ENCODE results near the gene SETBP1.

SETBP1 gene

DNA sequence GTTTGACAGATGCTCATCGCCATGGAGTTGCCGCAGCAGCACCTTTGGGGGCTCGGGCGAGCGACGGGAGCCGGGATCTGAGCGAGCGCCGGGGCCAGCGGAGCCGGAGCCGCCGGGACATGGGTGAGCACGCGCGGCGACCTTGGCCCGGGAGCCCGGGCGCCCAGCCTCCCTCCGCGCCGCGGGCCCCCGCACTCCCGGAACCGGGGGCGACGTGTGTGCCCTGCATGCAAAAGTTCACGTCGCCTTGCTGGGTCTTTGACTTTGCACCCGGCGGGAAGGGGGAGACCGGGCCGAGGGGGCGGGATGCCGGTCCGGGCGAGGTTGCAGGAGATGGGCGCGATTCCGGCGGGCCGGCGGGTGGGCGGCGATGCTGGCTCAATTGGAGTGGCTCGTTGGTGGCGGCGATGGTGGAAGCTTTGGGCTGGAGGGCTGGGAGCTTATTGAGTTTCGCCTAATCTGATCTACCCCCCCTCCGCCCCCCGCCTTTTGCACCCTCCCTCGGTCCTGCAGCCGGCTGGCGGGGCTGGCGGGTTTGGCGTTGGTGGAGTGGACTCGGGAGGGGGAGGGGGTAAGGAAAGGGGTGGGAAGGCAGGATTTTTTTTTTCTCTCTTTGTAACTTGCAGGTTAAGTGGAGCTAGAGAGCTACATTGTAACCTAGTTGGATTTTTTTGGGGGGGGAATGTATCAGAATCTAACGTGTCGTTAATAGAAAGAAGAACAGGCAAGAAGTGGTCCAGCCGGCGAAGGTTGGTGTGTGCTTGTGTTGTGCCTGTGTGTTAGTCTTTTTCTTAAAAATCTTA lies at the start of gene SETBP1:
TSS of gene SETBP1 (plus strand) at position 616 of the 803 bp plus-strand sequence. CDS start 20,459 bp downstream, outside the sequence.
- peak; percentile 57 for DNase-seq (ENCODE audit: low spot score)

DNA sequence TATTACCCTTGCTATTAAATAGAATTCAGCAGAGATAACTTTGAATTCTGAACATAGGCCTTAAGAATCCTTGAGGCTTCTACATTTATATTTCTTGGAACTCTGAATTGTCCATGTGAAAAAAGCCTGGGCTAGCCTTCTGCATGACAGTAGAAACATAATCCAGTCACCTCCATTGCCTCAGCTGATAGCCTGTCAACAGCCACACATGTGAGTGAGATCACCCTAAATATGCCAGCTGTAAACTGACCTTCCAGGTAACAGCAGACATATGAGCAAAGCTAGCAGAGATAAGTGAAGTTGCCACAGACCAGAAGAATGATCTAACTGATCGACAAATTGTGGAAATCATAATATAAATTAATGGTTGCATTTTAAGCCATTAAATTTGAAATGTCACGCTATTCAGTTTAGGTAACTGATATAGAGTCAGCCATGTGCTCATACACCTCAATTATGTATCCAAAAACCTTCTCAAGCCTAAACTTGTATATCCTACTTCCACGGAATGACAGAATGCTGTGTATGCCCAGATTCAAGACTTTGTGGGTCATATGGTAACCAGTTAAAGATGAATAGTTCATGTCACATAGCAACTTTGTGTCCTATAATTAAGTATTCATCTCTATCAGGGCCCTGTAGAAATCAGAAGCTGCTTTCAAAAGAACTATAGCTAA lies 48.1 kb upstream of the SETBP1 start:
- no peak for DNase-seq (ENCODE audit: low spot score)

GRCh38 chr18:44635546-44635945 lies 45.1 kb upstream of the SETBP1 start:
- no peak for DNase-seq (ENCODE audit: low spot score)

GRCh38 chr18:44636241-44636640 lies 44.4 kb upstream of the SETBP1 start:
- no peak for DNase-seq (ENCODE audit: low spot score)

GRCh38 chr18:44637210-44638033 lies 43.3 kb upstream of the SETBP1 start:
- peak; percentile 10 for DNase-seq (ENCODE audit: low spot score)

- DNase-seq (ENCODE audit: low spot score), result no peak
Measured at GRCh38 chr18:44638034-44638540, 42.6 kb upstream of the SETBP1 start.

- DNase-seq (ENCODE audit: low spot score), result no peak
Measured at GRCh38 chr18:44638811-44639210, 41.9 kb upstream of the SETBP1 start.

DNA sequence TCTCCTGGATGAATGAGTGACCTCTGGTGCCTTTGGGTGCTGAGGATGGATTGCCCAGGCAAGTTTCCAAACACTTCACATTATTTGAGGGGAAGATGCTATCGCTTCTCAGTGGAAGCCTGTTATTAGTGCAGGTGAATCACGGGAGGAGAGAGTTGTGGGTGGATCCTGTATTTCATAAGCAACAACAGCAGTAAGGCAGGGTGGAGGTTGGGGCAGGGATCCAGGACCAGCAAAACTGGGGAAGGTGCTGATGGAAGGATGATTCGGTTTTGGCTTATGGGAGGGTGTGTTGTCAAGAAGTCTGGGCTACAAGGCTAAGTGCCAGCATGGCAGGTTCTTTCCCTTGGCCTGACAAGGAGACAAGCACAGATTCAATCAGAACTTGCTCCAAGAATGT lies 37.7 kb upstream of the SETBP1 start:
- DNase-seq (ENCODE audit: low spot score), result no peak

DNA sequence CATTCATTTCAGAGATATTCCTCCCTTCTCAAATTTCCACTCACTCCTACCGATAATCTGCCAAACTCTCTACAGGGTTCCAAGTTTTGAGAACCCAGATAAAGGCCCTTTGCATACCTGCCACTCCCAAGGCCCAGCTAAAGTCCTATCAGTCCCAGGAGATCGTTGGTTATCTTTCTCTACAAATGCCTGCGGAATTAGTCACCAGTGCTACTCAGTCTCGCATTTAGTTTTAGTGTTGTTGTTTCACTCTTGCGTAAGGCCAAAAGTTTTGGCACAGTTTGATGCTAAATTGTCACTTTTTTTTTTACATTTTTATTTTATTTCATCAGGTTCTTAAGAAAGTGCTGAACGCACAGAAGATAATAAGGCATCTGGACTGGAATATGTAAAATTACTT lies 29.2 kb upstream of the SETBP1 start:
- DNase-seq (ENCODE audit: low spot score), result peak; percentile 45

DNA sequence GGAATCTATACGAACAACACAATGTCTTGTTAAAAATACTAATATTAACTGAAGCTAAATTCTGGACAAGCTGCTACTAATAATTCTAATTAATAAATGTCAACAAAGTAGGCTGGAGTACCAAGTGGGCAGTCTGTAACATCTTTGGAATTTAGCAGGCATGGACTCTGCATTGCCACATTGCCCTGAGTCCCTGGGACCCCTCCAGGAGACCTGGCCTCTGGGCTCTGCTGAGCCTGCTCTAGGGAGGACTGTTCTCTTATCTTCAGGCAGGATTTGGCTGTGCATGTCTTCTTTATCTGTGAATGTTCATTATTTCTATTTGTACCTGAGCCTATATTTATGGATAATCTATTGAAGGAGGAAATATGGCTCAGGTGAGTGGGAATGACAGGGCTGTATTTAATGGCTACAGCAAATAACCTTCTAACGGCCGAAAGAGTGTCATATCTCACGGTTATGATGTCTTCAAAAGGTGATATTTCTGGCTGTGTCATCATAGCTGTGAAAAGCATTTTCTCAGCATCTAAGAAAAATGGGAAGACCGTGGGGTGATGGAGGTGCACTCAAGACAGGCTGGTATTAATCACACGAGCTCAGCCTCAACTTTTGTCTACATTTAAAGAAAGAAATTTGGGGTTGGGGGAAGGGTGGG lies 28.6 kb upstream of the SETBP1 start:
- DNase-seq (ENCODE audit: low spot score), result no peak

DNA sequence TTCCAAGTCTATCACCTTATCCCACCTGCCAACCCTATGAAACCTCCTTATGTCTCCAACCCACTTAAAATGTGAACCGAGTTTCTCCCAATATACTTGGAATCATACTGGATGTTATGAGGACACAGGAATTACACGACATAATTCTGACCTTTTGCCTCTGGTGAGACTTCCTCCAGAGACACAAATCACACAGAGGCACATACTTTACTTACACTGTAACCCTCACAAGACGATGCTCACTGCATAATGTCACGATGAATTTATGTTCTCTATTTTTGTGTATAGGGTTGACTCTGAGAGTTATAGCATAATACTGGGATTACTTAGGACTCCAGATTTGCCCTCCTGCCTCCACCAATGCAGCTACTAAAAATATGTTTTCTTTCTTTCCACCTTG lies 28.0 kb upstream of the SETBP1 start:
- DNase-seq (ENCODE audit: low spot score), result no peak

GRCh38 chr18:44654573-44654972 lies 26.1 kb upstream of the SETBP1 start:
- DNase-seq (ENCODE audit: low spot score), result peak; percentile 86

DNA sequence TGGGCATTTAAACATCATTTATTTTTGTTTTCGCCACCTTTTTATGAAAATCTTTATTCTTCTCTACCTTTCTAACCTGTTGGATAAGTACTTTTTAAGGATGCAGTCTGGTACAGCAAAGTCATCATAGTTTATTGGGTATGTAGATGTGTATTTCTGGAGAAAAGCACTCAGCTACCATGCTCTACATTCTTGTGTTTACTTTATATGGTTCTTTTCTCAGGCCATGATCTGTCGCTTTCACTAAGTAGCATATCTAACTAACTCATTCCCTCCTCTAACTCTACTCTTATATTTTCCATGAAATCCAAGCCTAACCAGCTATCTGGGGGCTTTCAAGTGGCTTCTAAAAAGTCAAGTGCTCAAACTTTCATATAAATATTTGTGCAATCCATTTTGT lies 25.3 kb upstream of the SETBP1 start:
- DNase-seq (ENCODE audit: low spot score), result no peak

GRCh38 chr18:44659771-44660170 lies 20.9 kb upstream of the SETBP1 start:
- no peak for DNase-seq (ENCODE audit: low spot score)

DNA sequence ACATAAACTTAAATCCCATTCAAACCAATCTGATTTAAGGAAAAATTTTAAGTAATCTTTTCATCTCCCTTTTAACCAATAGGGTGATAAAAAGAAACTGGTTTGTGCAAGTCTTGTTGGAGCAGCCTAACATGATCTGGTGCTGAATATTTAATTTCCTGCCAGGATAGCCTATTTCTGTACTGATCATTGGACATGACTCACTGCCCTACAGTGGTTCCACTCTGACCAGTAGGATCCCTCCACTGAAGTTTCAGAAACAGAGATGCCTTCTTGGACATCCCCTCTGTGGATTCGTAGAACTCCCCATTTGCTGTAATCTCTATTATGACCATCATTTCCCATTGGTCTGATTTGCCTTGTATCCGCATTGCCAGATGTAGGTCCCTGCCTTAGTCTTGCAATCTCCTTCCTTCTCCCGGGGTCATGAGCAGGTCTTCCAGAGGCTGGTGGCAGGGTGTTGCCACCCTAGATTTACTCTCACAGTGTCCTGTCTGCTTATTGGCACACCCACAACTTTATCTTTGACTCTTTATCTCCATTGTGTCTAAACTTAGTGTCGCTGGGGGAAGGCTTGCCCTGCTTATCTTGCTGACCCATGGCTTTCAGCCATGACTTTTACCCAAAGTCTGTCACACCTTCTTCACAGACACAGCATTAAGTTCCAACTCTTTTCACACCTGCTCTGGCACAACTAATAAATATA lies 12.3 kb upstream of the SETBP1 start:
- DNase-seq (ENCODE audit: low spot score), result peak; percentile 25

DNA sequence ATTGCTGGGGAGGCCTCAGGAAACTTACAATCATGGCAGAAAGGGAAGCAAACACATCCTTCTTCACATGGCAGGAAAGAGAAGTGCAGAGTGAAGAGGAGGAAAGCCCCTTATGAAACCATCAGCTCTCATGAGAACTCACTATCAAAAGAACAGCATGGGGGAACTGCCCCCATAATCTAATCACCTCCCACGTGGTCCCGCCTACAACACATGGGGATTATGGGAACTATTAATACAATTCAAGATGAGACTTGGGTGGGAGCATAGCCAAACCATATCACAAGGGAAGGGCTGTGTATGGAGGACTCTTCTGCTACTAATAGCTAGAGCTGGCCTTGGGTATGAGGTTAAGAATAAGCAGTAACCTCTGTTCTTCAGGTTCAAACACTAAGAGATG lies 8.8 kb upstream of the SETBP1 start:
- DNase-seq (ENCODE audit: low spot score), result no peak

- no peak for DNase-seq (ENCODE audit: low spot score)
Measured at GRCh38 chr18:44672506-44672905, 8.2 kb upstream of the SETBP1 start.

GRCh38 chr18:44673256-44673880 lies 7.3 kb upstream of the SETBP1 start:
- DNase-seq (ENCODE audit: low spot score), result no peak

- no peak for DNase-seq (ENCODE audit: low spot score)
Measured at GRCh38 chr18:44677933-44678332, 2.8 kb upstream of the SETBP1 start.

DNA sequence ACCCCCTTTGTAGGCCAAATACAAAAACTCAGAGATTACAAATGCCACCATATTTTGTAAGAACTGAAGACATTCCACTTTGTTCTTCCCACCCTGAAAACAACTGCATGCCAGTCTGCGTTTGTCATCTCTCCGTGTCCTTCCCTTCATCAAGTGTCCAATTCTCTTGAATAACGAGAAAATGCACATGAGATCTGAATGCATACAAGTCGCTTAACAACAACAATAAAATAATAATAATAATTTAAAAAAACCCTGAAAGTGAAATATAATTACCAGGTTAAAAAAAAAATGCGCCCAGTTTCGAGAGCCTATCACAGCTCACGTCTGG lies 2.0 kb upstream of the SETBP1 start:
- DNase-seq (ENCODE audit: low spot score), result no peak

All from AG08395 (cell line).